ENCODE data around the gene RFX2.

Gene RFX2

GRCh38 chr19:6103217-6103644 lies 7.1 kb downstream of the RFX2 start:
- DNase-seq = no peak

DNA sequence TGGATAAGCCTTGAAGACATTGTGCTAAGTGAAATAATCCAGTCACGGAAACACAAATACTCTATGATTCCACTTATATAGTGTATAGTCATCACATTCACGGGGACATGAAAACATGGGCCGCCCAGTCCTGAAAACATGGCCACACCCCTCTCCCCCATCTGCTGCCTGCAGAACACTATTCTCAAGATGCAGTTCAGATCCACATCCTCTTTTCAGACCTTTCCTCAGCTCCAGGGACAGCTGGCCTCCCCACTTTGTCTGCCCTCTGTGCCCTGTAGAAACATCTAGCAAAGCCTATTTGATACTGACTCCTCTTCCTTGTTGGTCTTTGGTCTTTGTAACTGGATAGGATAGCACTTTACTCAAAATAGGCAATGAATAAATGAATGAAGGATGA lies 8.3 kb downstream of the RFX2 start:
- peak; percentile 20 to 42 for DNase-seq

DNA sequence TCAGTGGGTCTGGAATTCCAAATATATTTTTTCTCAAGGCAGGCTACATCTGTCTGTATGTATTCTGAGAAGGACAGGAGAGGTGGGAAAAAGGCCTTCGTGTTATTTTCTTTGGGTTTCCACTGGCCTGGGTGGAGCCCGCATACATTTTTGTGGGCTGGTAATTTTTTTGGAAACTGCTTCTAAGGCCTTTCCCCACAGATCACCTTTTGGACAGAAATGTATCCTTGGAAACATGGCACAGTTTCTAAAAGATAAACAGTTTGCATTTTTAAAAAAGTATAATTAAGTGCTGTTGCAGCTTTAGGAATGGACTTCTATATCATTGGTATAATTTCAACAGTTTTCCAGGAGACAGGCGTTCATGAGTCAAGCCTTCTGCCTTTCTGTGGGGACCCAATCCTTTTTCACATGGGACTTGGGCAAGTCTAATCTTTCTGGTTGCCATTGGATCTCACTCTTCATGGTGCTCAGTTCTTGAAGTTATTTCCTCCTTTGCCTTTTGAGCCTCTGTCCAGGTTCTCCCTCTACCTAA lies 8.9 kb downstream of the RFX2 start:
- DNase-seq = no peak

DNA sequence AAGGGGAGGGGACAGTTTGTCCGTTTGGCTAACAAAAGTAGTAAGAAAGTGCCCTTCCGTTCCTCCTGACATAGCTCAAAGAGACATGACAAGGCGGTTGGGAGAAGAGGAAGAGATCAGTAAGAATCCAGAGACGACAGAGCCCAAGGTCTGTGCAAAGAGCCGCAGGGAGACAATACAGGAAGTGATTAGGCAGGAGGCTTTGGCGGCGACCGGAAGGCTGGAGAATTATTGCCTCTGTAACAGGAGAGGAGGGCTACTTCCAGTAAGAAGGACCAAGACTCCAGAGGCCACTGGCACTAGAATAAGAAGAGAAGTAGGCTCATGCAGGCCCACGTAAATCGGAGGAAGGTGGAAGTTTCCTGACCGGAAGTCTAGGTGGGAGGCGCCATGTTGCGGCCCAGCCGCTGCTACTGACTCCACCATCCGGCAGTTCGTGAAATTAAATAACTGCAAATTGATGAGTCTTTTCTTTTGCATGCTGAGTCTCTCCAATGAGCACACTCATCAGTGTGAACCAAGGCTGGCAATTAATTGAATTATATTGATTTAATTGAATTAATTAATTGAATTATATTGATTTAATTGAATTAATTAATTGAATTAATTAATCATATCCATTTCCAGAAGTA lies 9.9 kb downstream of the RFX2 start:
- DNase-seq = peak; percentile 99 to 100

DNA sequence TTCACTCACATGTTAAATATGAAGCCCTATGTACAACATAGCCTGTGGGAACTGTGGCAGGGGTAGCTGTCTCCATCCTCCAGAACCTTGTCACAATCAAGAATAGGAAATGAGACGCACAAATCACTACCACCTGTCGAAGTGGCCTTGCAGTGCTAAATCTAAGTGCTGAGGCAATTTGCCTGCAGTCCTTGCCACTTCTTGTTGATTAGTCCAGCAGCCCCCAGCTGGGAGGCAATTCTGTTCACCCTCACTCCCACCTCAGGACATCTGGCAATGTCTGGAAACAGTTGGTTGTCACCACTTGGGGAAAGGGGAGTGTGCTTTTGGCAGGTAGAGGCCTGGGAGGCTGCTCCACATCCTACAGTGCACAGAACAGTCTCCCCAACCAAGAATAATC lies 10.7 kb downstream of the RFX2 start:
- DNase-seq = no peak

GRCh38 chr19:6099033-6099432 lies 11.3 kb downstream of the RFX2 start:
- no peak for DNase-seq

DNA sequence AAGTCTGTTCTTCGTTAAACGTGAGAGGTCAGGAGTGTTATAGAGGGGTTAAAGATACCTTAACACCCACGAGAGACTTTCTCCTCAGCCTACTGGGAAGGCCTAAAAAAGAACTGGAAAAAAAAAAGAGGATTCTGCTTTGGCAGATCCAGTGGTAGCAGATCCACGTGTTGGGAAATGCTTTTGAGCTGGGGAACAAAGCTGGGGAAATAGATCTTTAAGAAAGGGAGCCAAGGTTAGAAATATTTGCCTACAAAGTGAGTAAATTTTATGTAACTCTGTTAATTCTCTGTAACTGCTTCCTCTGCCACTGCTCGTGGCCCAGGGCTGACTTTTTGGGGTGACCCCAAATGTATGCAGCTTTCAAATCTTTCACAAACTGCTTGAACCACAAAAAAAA lies 11.7 kb downstream of the RFX2 start:
- no peak for DNase-seq

GRCh38 chr19:6097911-6098310 lies 12.4 kb downstream of the RFX2 start:
- no peak for DNase-seq

- DNase-seq = no peak
Observed at GRCh38 chr19:6095760-6096159, 14.5 kb downstream of the RFX2 start.

- no peak for DNase-seq
Observed at GRCh38 chr19:6092329-6093286, 17.7 kb downstream of the RFX2 start.

DNA sequence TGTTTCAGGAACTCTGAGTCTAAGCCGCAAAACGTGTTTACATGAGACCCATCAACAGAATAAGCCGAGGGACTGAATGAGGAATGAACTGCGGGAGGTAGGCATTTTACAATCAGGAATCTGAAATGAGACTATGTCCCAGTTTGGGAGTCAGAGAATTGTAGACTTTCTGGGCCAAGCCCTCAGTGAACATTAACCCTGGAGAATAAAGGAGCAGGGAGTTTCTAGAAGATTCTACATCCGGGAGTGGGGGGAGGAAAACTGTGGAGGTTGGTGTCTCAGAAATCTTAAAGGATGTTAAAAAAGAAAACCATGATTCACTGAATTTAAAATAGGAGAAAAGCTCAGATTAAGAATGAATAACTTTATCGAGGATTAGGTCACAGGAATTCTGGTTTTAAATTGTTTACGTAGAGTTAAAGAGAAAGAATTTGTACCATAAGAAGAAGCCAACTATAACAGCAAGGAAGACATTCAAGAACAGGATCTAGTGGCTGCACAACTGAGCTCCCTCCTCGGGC lies 18.5 kb downstream of the RFX2 start:
- DNase-seq = no peak

GRCh38 chr19:6090634-6091033 lies 19.7 kb downstream of the RFX2 start:
- DNase-seq = no peak

GRCh38 chr19:6088602-6089049 lies 21.7 kb downstream of the RFX2 start:
- no peak for DNase-seq

GRCh38 chr19:6087074-6087571 lies 23.2 kb downstream of the RFX2 start:
- DNase-seq = peak; percentile 62 to 74

GRCh38 chr19:6086068-6086788 lies 24.1 kb downstream of the RFX2 start:
- no peak for DNase-seq

- no peak for DNase-seq
Observed at GRCh38 chr19:6084821-6085220, 25.5 kb downstream of the RFX2 start.

DNA sequence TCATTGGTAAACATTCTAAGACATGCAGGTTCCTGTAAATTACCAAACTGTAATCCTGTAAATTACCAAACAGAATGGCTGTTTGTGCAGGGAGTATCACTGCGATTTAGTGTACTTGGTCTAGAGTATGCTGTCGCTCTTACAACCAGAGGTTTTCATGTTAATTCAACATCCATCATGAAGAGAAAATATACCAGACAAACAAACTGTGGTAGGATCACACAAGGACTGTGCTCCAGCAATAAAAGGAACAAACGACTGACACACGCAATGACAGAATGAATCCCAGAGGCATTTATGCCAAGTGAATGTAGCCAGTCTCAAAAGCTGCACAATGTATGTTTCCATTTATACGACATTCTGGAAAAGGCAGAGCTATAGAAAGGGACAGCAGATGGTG lies 31.2 kb downstream of the RFX2 start:
- no peak for DNase-seq

GRCh38 chr19:6078068-6078467 lies 32.2 kb downstream of the RFX2 start:
- DNase-seq = no peak

GRCh38 chr19:6076675-6077463 lies 33.4 kb downstream of the RFX2 start:
- DNase-seq = no peak

DNA sequence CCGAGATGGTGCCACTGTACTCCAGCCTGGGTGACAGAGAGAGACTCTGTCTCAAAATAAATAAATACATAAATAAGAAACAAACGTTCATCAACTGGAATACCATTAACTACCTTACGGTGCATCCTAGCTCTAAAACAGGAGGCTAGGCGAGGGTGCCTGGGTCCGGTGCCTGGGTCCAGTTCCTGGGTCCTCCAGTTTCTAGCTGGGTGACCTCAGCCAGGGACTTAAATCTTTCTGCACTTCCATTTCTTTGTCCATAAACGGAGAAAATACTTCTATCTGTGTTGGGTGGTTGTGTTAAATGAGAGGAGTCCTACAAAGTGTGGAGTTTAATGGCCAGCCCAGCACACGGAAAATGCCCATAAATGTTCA lies 34.0 kb downstream of the RFX2 start:
- DNase-seq = no peak

DNA sequence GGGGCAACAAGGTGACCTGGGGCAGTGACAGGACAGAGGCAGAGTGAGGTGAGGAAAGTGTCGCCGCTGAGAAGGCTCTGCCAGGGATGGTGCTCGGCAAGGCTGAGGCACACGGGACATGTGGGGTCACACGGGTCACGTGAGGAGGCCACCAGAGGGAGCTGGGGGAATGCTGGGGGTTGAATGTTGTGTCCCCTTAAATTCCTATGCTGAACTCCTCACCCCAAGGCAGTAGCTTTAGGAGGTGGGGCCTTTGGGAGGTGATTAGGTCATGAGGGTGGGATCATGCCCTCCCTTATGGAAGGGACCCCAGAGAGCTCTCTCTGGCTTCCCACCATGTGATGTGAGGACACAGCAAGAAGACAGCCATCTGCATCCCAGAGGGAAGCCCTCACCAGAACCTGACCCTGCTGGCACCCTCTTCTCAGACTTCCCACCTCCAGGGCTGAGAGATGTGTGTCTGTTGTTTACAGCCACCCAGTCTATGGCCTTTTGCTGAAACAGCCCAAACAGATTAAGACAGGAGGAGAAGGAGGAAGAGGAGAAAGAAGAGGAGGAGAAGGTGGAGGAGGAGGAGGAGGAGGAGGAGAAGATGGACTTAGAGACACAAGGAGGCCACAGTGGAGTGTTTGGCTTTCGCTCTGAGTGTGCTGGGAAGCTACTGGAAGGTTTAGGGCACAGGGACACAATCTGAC lies 35.4 kb downstream of the RFX2 start:
- no peak for DNase-seq

All from Kasumi-1 (cell line).